ENCODE data around the gene LINC01488.

DNA sequence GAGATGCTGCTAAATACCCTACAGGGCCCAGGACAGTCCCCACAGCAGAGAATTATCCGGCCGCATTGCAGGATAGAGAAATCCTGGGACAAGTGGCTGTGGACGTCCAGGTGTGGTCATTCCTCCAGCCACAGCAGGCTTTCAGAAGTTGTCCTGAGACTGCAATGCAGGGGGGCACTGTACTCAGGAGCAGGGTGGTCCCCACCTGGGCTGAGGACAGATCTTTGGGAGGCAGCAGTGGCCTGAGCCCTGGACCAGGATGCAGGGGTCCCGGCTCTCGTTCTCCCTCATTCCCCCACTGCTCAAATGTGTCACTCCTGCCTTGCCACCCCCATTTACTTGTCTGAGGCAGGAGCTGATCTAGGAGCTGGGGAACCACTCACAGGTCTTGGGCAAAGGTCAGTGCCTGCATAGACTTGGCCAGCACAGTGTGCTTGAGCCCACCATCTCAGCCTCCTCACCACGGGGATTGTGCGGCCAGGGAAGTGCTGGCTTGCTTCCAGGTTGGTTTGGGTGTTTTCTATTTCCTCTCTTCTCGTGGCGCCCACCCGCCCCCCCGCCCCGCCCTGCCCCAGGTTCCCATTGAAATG, 15.3 kb downstream of the LINC01488 start:
- TF ChIP-seq, protein P1, sequence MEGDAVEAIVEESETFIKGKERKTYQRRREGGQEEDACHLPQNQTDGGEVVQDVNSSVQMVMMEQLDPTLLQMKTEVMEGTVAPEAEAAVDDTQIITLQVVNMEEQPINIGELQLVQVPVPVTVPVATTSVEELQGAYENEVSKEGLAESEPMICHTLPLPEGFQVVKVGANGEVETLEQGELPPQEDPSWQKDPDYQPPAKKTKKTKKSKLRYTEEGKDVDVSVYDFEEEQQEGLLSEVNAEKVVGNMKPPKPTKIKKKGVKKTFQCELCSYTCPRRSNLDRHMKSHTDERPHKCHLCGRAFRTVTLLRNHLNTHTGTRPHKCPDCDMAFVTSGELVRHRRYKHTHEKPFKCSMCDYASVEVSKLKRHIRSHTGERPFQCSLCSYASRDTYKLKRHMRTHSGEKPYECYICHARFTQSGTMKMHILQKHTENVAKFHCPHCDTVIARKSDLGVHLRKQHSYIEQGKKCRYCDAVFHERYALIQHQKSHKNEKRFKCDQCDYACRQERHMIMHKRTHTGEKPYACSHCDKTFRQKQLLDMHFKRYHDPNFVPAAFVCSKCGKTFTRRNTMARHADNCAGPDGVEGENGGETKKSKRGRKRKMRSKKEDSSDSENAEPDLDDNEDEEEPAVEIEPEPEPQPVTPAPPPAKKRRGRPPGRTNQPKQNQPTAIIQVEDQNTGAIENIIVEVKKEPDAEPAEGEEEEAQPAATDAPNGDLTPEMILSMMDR (IDR thresholded peaks at IDR 0.05): no peak
- TF ChIP-seq RFX5 (IDR thresholded peaks at IDR 0.05; ENCODE audit: low read length): no peak
- TF ChIP-seq NRF1 (IDR thresholded peaks at IDR 0.05; ENCODE audit: low read depth, low read length): no peak
